Astrocyte (in vitro differentiated cells and primary cell): Measurements from ENCODE around the gene CLVS2. TPM values are rescaled to one million over a fixed set of nuclear protein-coding genes. Genes with fewer than 3 reads are reported as not detected.

Experiments used
- DNase-seq: peaks from one replicate; pipeline ENCODE4 v3.0.0-alpha.2; 2010; ENCODE audit warnings: low read depth
- FAIRE-seq: peaks from 2 replicates; lab custom pipeline; 2011; peaks lifted over from hg19 to GRCh38; lab: Jason Lieb, UNC
- H2AFZ ChIP-seq: 2 replicates; pipeline ENCODE4 v1.6.0; 2012; ENCODE audit warnings: low read depth, low read length, inconsistent platforms
- H3K27ac ChIP-seq: 2 replicates; pipeline ENCODE4 v1.5.1; 2011; ENCODE audit warnings: low read depth, low read length, inconsistent platforms
- H3K27me3 ChIP-seq: 2 replicates; pipeline ENCODE4 v1.6.0; 2011; ENCODE audit warnings: low read length, inconsistent platforms; ENCODE audit not compliant: insufficient read depth
- H3K36me3 ChIP-seq: 2 replicates; pipeline ENCODE4 v1.5.1; 2011; ENCODE audit warnings: low read length, inconsistent platforms; ENCODE audit not compliant: insufficient read depth
- H3K4me1 ChIP-seq: 2 replicates; pipeline ENCODE4 v1.5.1; 2011; ENCODE audit warnings: low read length, inconsistent platforms; ENCODE audit not compliant: insufficient read depth
- H3K4me2 ChIP-seq: 2 replicates; pipeline ENCODE4 v1.6.0; 2012; ENCODE audit warnings: low read length, inconsistent platforms
- H3K4me3 ChIP-seq: 2 replicates; pipeline ENCODE4 v1.5.1; 2011; ENCODE audit warnings: low read depth, mild to moderate bottlenecking, low read length, inconsistent platforms; ENCODE audit not compliant: insufficient read depth
- H3K79me2 ChIP-seq: 2 replicates; pipeline ENCODE4 v1.6.0; 2012; ENCODE audit warnings: mild to moderate bottlenecking, low read length, inconsistent platforms; ENCODE audit not compliant: insufficient read depth
- H3K9ac ChIP-seq: 2 replicates; pipeline ENCODE4 v1.6.0; 2012; ENCODE audit warnings: mild to moderate bottlenecking, low read length, inconsistent platforms
- H3K9me3 ChIP-seq: 2 replicates; pipeline ENCODE4 v1.5.1; 2012; ENCODE audit warnings: low read depth, mild to moderate bottlenecking, low read length, inconsistent platforms; ENCODE audit not compliant: insufficient read depth
- H4K20me1 ChIP-seq: 2 replicates; pipeline ENCODE4 v1.6.0; 2012; ENCODE audit warnings: low read length, inconsistent platforms; ENCODE audit not compliant: insufficient read depth
- H3K27ac Mint-ChIP-seq: one replicate; pipeline ENCODE4 v1.8.0; 2021; ENCODE audit warnings: mild to moderate bottlenecking, mixed read lengths; ENCODE audit not compliant: unreplicated experiment
- H3K27me3 Mint-ChIP-seq: one replicate; pipeline ENCODE4 v1.8.0; 2021; ENCODE audit warnings: low read depth, mixed read lengths; ENCODE audit not compliant: unreplicated experiment
- H3K36me3 Mint-ChIP-seq: one replicate; pipeline ENCODE4 v1.8.0; 2021; ENCODE audit warnings: low read depth, mixed read lengths; ENCODE audit not compliant: unreplicated experiment
- H3K4me1 Mint-ChIP-seq: one replicate; pipeline ENCODE4 v1.8.0; 2021; ENCODE audit warnings: low read depth, mixed read lengths; ENCODE audit not compliant: unreplicated experiment
- H3K4me3 Mint-ChIP-seq: one replicate; pipeline ENCODE4 v1.8.0; 2021; ENCODE audit warnings: mild to moderate bottlenecking, moderate library complexity, mixed read lengths; ENCODE audit not compliant: unreplicated experiment
- H3K9me3 Mint-ChIP-seq: one replicate; pipeline ENCODE4 v1.8.0; 2021; ENCODE audit warnings: mild to moderate bottlenecking, mixed read lengths; ENCODE audit not compliant: unreplicated experiment
- CTCF ChIP-seq: IDR thresholded peaks from 2 replicates; pipeline ENCODE4 v1.5.1; 2011; ENCODE audit warnings: low read depth, mild to moderate bottlenecking, inconsistent platforms, low read length, moderate library complexity; ENCODE audit not compliant: insufficient read depth
- EZH2 ChIP-seq: IDR thresholded peaks from 2 replicates; pipeline ENCODE4 v1.6.1; 2012; ENCODE audit warnings: mild to moderate bottlenecking, low read length, inconsistent platforms; ENCODE audit not compliant: insufficient read depth
- total RNA-seq: library from RNA; stranded (reverse); gene quantifications from 2 replicates; pipeline ENCODE4 v1.2.1, GENCODE V29; 2021

Gene CLVS2
- total RNA-seq, 1 donor from 2014 or later, result not detected

GRCh38 chr6:123016431-123017103, 20.5 kb downstream of the CLVS2 start:
- Histone ChIP-seq H3K36me3 (no peaks in the 10 kb centered on the region), H3K79me2 (no peaks in the 10 kb centered on the region), H4K20me1 (no peaks in the 10 kb centered on the region), H3K4me1 (no peaks in the 10 kb centered on the region), H3K9me3 (no peaks in the 10 kb centered on the region), H3K27ac (no peak overlapping the region), H3K4me3 (no peak overlapping the region), H3K4me2 (no peak overlapping the region), H2AFZ (no peak overlapping the region), H3K9ac (no peak overlapping the region), H3K27me3 (no peaks in the 10 kb centered on the region)
- Mint-ChIP-seq H3K27me3 (no peaks in the 10 kb centered on the region), H3K4me1 (no peaks in the 10 kb centered on the region), H3K36me3 (no peaks in the 10 kb centered on the region), H3K4me3 (no peak overlapping the region), H3K27ac (no peak overlapping the region), H3K9me3 (no peaks in the 10 kb centered on the region)
- FAIRE-seq (no peak), DNase-seq (no peak)
- no peak for TF ChIP-seq EZH2
- TF ChIP-seq CTCF, result no peak

- H3K9ac ChIP-seq, result no peak overlapping the region
- H3K4me1 ChIP-seq, result no peaks in the 10 kb centered on the region
- TF ChIP-seq CTCF, result no peak
- no peak for TF ChIP-seq EZH2
- no peak for FAIRE-seq
- H2AFZ ChIP-seq, result no peak overlapping the region
- H4K20me1 ChIP-seq, result no peaks in the 10 kb centered on the region
- Mint-ChIP-seq H3K27me3 (no peaks in the 10 kb centered on the region), H3K36me3 (no peaks in the 10 kb centered on the region), H3K4me1 (no peaks in the 10 kb centered on the region), H3K4me3 (no peak overlapping the region), H3K9me3 (no peaks in the 10 kb centered on the region), H3K27ac (no peak overlapping the region)
- H3K9me3 ChIP-seq, result no peaks in the 10 kb centered on the region
- no peak overlapping the region for H3K4me3 ChIP-seq
- no peaks in the 10 kb centered on the region for H3K79me2 ChIP-seq
- H3K27me3 ChIP-seq, result no peaks in the 10 kb centered on the region
- no peak for DNase-seq
- H3K27ac ChIP-seq, result no peak overlapping the region
- no peaks in the 10 kb centered on the region for H3K36me3 ChIP-seq
- no peak overlapping the region for H3K4me2 ChIP-seq
Observed at GRCh38 chr6:123017104-123017682, 21.2 kb downstream of the CLVS2 start.

- H3K4me1 Mint-ChIP-seq, result no peaks in the 10 kb centered on the region
- Histone ChIP-seq H3K27ac (no peak overlapping the region), H3K4me1 (no peaks in the 10 kb centered on the region), H3K36me3 (no peaks in the 10 kb centered on the region), H3K27me3 (no peaks in the 10 kb centered on the region), H3K4me3 (no peak overlapping the region), H3K79me2 (no peaks in the 10 kb centered on the region), H3K4me2 (no peak overlapping the region), H3K9ac (no peak overlapping the region), H3K9me3 (no peaks in the 10 kb centered on the region), H4K20me1 (no peaks in the 10 kb centered on the region), H2AFZ (no peak overlapping the region)
- no peak overlapping the region for H3K4me3 Mint-ChIP-seq
- H3K27ac Mint-ChIP-seq, result no peak overlapping the region
- H3K27me3 Mint-ChIP-seq, result no peaks in the 10 kb centered on the region
- TF ChIP-seq EZH2 (no peak), CTCF (no peak)
- H3K36me3 Mint-ChIP-seq, result no peaks in the 10 kb centered on the region
- FAIRE-seq (no peak), DNase-seq (no peak)
- H3K9me3 Mint-ChIP-seq, result no peaks in the 10 kb centered on the region
Observed at GRCh38 chr6:123022975-123023374, 26.9 kb downstream of the CLVS2 start.
